Adrenal gland (tissue), 12 donors: ENCODE data around the gene IGF2R. TPM values are rescaled to one million over a fixed set of nuclear protein-coding genes. Genes with fewer than 3 reads are reported as not detected.

Source experiments
- DNase-seq, 7 donors: peaks; one replicate each; pipeline ENCODE4 v3.0.0-alpha.2; 2019 to 2020
- H3K27ac ChIP-seq, 5 donors: fragments of 200-600 bp; sonication (generic) in 4 of 5; 1 replicate in 3 of 5; 2 replicates in 2 of 5; pipeline versions ENCODE4 v1.5.1 to v1.8.0; 2016 to 2020; ENCODE audit warnings: mild to moderate bottlenecking in 1 of 5
- H3K27me3 ChIP-seq: fragments of 200-600 bp; 2 replicates; pipeline ENCODE4 v1.8.0; 2021
- H3K36me3 ChIP-seq, 2 donors: fragments of 200-600 bp; replicated peaks in 1 of 2; 1 replicate in 1 of 2; 2 replicates in 1 of 2; pipeline versions ENCODE4 v1.5.1 to v1.8.0; 2018 to 2022
- H3K4me1 ChIP-seq, 2 donors: fragments of 200-600 bp; replicated peaks in 1 of 2; 1 replicate in 1 of 2; 2 replicates in 1 of 2; pipeline versions ENCODE4 v1.5.1 to v1.8.0; 2018 to 2021
- H3K4me3 ChIP-seq, 4 donors: fragments of 200-600 bp; sonication (generic) in 3 of 4; one replicate each; pipeline ENCODE4 v1.5.1; 2016 to 2018
- H3K9me3 ChIP-seq, 3 donors: fragments of 200-600 bp; sonication (generic) in 1 of 3; replicated peaks in 1 of 3; 1 replicate in 2 of 3; 2 replicates in 1 of 3; pipeline versions ENCODE4 v1.5.1 to v1.8.0; 2016 to 2021
- POLR2A ChIP-seq, 2 donors: fragments of 450-650 bp; IDR thresholded peaks; one replicate each; pipeline ENCODE4 v1.6.1; 2017; ENCODE audit warnings: antibody characterized with exemption in 2 of 2, mild to moderate bottlenecking in 2 of 2, moderate library complexity in 1 of 2
- WGBS, 4 donors: extraction: QIAGEN DNeasy Blood & Tissue Kit in 2 of 4; methylation state at CpG; one replicate each; pipeline versions ENCODE4 v1.1.5 to v1.1.7; 2013 to 2017; 5-methylcytosine and 5-hydroxymethylcytosine counted together
- intact Hi-C, 2 donors: fragments of 100-400 bp; cut with DNase I; formaldehyde crosslinking; loops; one replicate each; pipeline versions ENCODE4 v1.14.1 to v1.15.0; 2022 to 2023
- polyA plus RNA-seq, 3 donors: library from polyadenylated mRNA; stranded (reverse); fragments of 200-250 nt in 2 of 3; fragments of 350-450 nt in 1 of 3; fragmentation: Illumina TruSeq in 1 of 3; extraction: RNeasy Lipid Tissue Mini Kit (QIAGEN cat#74804) in 1 of 3; gene quantifications; one replicate each; pipeline ENCODE4 v1.2.3, GENCODE V29; 2013 to 2014
- total RNA-seq, 9 donors: library from RNA; depleted of rRNA in 4 of 9; stranded (reverse); fragments of >200 nt in 4 of 9; fragments of 120-200 nt in 1 of 9; fragmentation: NEBNext Ultra II Directional in 1 of 9; extraction: Animal tissue kit (Norgen Biotek cat#: 25700) in 1 of 9; gene quantifications; one replicate each; pipeline versions ENCODE4 v1.1.0 to v1.2.4, GENCODE V29; 2013 to 2023
- TF ChIP-seq, protein P1 (sequence below), 6 experiments: fragments of 450-650 bp in 4 of 6; fragments of 200-600 bp in 2 of 6; sonication (generic) in 1 of 6; IDR thresholded peaks; 1 replicate in 5 of 6; 2 replicates in 1 of 6; pipeline versions ENCODE4 v1.5.1 to v1.8.0; 2016 to 2021; ENCODE audit warnings: antibody characterized with exemption in 6 of 6, mild to moderate bottlenecking in 2 of 6, moderate library complexity in 1 of 6
- donor health status: healthy with polysubstance abuse.
- donor health status: Bipolar disorder and iron deficiency.
- donor health status: DM: yes; HTN: yes; CAD: no.
- donor health status: DM: no; HTN: no; CAD: no.
- donor health status: DM: no; HTN: no; CAD: no.
- donor health status: DM: yes; HTN: yes; CAD: no.

IGF2R gene
- total and polyA plus RNA-seq, 12 donors, result 17.1 to 154 (median 89.8) TPM

DNA sequence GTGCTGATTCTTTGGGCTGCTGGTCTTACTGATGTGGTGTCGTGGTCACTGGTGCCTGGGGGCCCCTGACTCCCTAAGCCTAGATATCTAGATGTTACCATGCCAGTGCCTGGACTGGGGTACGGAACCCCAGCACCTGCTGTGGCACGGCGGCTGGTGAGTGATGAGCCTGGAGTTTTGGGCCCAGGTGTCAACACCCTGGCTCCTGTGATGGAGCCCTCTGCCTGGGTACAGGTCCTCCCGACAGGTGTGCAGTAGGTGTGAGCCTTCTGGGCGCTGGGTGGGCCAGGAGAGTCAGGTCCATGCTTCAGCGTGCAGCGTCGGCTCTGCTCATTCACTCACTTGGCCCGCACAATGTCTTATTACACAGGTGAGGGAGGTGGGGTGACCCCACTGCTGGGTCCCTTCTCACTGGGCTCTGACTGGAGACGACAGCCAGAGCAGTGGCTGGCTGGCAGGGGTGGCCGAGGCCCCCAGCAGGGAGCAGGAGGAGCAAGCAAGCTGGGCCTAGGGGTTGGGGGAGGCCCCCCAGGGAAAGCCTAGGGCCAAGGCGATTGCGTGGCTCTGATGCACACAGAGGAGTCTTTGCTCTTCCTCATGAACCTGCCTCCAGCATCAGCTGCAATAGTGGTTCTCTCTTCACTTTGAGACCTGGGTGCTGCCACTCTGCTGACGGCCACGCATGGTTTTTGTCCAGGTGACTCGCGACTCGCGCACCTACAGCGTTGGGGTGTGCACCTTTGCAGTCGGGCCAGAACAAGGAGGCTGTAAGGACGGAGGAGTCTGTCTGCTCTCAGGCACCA, 110.2 kb downstream of the IGF2R start:
- TF ChIP-seq, protein P1, sequence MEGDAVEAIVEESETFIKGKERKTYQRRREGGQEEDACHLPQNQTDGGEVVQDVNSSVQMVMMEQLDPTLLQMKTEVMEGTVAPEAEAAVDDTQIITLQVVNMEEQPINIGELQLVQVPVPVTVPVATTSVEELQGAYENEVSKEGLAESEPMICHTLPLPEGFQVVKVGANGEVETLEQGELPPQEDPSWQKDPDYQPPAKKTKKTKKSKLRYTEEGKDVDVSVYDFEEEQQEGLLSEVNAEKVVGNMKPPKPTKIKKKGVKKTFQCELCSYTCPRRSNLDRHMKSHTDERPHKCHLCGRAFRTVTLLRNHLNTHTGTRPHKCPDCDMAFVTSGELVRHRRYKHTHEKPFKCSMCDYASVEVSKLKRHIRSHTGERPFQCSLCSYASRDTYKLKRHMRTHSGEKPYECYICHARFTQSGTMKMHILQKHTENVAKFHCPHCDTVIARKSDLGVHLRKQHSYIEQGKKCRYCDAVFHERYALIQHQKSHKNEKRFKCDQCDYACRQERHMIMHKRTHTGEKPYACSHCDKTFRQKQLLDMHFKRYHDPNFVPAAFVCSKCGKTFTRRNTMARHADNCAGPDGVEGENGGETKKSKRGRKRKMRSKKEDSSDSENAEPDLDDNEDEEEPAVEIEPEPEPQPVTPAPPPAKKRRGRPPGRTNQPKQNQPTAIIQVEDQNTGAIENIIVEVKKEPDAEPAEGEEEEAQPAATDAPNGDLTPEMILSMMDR (IDR thresholded peaks at IDR 0.05), result no peak
- TF ChIP-seq POLR2A (IDR thresholded peaks at IDR 0.05), result no peak
- no peak overlapping the region for H3K27ac ChIP-seq
- no peaks in the 10 kb centered on the region for H3K4me1 ChIP-seq
- DNase-seq, result no peak
- WGBS, 4 donors, result 94 to 97% (median 95%) methylated on average over 10 to 23 of the region's 23 CpGs
- no peaks in the 10 kb centered on the region for H3K27me3 ChIP-seq
- intact Hi-C loops, result loop anchor here in 1 of 2 donors (10.0 kb wide), 1 partner anchor 214 kb away; no protein-coding TSS in a partner anchor
- H3K9me3 ChIP-seq, result no peaks in the 10 kb centered on the region
- H3K4me3 ChIP-seq, result no peak overlapping the region
- peaks cover 0 to 88% of the 10 kb centered on the region in 2 donors for H3K36me3 ChIP-seq

DNA sequence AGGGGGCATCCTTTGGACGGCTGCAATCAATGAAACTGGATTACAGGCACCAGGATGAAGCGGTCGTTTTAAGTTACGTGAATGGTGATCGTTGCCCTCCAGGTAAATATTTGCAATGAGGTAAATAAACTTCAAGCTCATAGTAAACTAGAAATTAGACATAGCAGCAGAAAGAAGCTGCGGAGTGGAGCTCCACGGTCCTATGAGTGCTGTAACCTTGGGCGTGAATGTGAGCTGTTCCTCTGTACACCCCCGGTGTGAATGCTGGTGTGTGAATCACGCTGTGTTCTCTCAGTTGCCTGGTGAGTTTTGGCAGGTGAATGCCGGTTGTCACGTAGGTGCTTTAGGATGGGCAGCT, 110.8 kb downstream of the IGF2R start:
- H3K27me3 ChIP-seq, result no peaks in the 10 kb centered on the region
- H3K4me1 ChIP-seq, result no peaks in the 10 kb centered on the region
- WGBS, 4 donors, result 92 to 95% (median 95%) methylated on average over 12 of the region's 12 CpGs
- peaks cover 0 to 88% of the 10 kb centered on the region in 2 donors for H3K36me3 ChIP-seq
- no peak for DNase-seq
- intact Hi-C loops, result loop anchor here (5.0 to 10.0 kb wide), 3 partner anchors 215 to 375 kb away; no protein-coding TSS in a partner anchor
- no peak for TF ChIP-seq POLR2A (IDR thresholded peaks at IDR 0.05)
- TF ChIP-seq, protein P1 (IDR thresholded peaks at IDR 0.05), result no peak
- H3K4me3 ChIP-seq, result no peak overlapping the region
- no peak overlapping the region for H3K27ac ChIP-seq
- no peaks in the 10 kb centered on the region for H3K9me3 ChIP-seq

DNA sequence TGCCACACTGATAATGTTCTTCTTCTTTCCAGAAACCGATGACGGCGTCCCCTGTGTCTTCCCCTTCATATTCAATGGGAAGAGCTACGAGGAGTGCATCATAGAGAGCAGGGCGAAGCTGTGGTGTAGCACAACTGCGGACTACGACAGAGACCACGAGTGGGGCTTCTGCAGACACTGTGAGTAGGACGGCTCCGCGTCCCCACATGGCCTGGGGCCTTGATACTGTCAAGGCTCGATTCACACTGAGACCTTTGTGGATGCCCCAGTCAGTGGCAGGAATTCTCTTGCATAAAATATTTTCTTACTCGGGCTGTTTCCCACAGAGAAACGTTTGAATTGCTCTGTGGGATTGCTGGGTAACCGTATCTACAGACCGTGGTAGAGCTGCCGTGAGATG, 111.2 kb downstream of the IGF2R start:
- WGBS, 4 donors, result 89 to 97% (median 95%) methylated on average over 14 to 17 of the region's 17 CpGs
- Histone ChIP-seq H3K4me3 (no peak overlapping the region), H3K27me3 (no peaks in the 10 kb centered on the region), H3K27ac (no peak overlapping the region), H3K9me3 (no peaks in the 10 kb centered on the region), H3K4me1 (no peaks in the 10 kb centered on the region), H3K36me3 (peaks cover 0 to 89% of the 10 kb centered on the region in 2 donors)
- TF ChIP-seq, protein P1 (IDR thresholded peaks at IDR 0.05), result no peak
- TF ChIP-seq POLR2A (IDR thresholded peaks at IDR 0.05), result no peak
- DNase-seq, result no peak
- intact Hi-C loops, result loop anchor here (5.0 to 10.0 kb wide), 2 partner anchors 218 to 375 kb away; no protein-coding TSS in a partner anchor

DNA sequence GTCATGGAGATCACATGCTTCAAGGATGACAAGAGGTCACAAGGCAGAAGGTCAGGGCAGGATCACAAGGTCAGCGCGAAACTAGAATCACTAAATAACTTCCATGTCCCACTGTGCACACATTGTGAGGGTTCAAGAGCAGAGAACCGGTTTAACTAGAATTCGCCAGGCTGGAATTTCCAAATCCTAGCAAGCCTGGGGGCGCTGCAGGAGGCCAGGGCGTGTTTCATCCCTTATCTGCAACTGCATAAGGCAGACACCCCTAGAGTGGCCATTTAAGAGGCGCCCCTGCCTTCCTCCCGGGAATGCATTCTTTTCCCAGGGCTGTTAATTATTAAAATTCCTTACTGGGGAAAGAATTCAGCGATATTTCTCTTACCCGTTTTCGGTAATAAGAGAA, 112.5 kb downstream of the IGF2R start:
- Histone ChIP-seq H3K27me3 (no peaks in the 10 kb centered on the region), H3K4me1 (no peaks in the 10 kb centered on the region), H3K36me3 (peaks cover 0 to 92% of the 10 kb centered on the region in 2 donors), H3K9me3 (no peaks in the 10 kb centered on the region), H3K4me3 (no peak overlapping the region), H3K27ac (no peak overlapping the region)
- DNase-seq, result no peak
- intact Hi-C loops, result loop anchor here (5.0 to 10.0 kb wide), 2 partner anchors 219 to 373 kb away; no protein-coding TSS in a partner anchor
- TF ChIP-seq, protein P1 (IDR thresholded peaks at IDR 0.05), result no peak
- no peak for TF ChIP-seq POLR2A (IDR thresholded peaks at IDR 0.05)
- 94 to 96% (median 94%) methylated on average over 11 of the region's 11 CpGs for WGBS, 4 donors
